Dendritic cell treated with granulocyte-macrophage colony-stimulating factor and Interleukin-4, amounts not matched to agents 40 ng/mL and 50 ng/mL, for 4 days (primary cell): ENCODE measurements around the gene HDDC2.

Experiments
- H3K27ac Mint-ChIP-seq: one replicate; pipeline ENCODE4 v1.8.0; 2022; ENCODE audit warnings: mild to moderate bottlenecking, mixed read lengths
- H3K27me3 Mint-ChIP-seq: one replicate; pipeline ENCODE4 v1.8.0; 2022; ENCODE audit warnings: mild to moderate bottlenecking, mixed read lengths
- H3K36me3 Mint-ChIP-seq: one replicate; pipeline ENCODE4 v1.8.0; 2022; ENCODE audit warnings: low read depth, mixed read lengths
- H3K4me1 Mint-ChIP-seq: one replicate; pipeline ENCODE4 v1.8.0; 2022; ENCODE audit warnings: low read depth, mixed read lengths
- H3K4me3 Mint-ChIP-seq: one replicate; pipeline ENCODE4 v1.8.0; 2022; ENCODE audit warnings: mild to moderate bottlenecking, moderate library complexity, mixed read lengths
- H3K9me3 Mint-ChIP-seq: one replicate; pipeline ENCODE4 v1.8.0; 2022; ENCODE audit warnings: mixed read lengths
- intact Hi-C: fragments of 100-400 bp; cut with micrococcal nuclease; formaldehyde crosslinking; loops from one replicate; pipeline ENCODE4 v1.15.0; 2022

Gene HDDC2

GRCh38 chr6:125230674-125231073, 71.1 kb downstream of the HDDC2 start:
- Mint-ChIP-seq H3K36me3 (no peaks in the 10 kb centered on the region), H3K27me3 (no peaks in the 10 kb centered on the region), H3K27ac (no peak overlapping the region), H3K4me1 (no peaks in the 10 kb centered on the region), H3K4me3 (no peak overlapping the region), H3K9me3 (no peaks in the 10 kb centered on the region)
- intact Hi-C loops = no loop called here

GRCh38 chr6:125228981-125229479, 72.7 kb downstream of the HDDC2 start:
- H3K27ac Mint-ChIP-seq = no peak overlapping the region
- intact Hi-C loops = no loop called here
- H3K4me1 Mint-ChIP-seq = no peaks in the 10 kb centered on the region
- no peaks in the 10 kb centered on the region for H3K27me3 Mint-ChIP-seq
- H3K9me3 Mint-ChIP-seq = no peaks in the 10 kb centered on the region
- no peak overlapping the region for H3K4me3 Mint-ChIP-seq
- H3K36me3 Mint-ChIP-seq = no peaks in the 10 kb centered on the region

GRCh38 chr6:125227244-125227643, 74.5 kb downstream of the HDDC2 start:
- Mint-ChIP-seq H3K4me3 (no peak overlapping the region), H3K27me3 (no peaks in the 10 kb centered on the region), H3K36me3 (no peaks in the 10 kb centered on the region), H3K4me1 (no peaks in the 10 kb centered on the region), H3K9me3 (no peaks in the 10 kb centered on the region), H3K27ac (no peak overlapping the region)
- intact Hi-C loops = no loop called here
